GM12891 (cell line): ENCODE data around the gene REEP2.

Source experiments
- DNase-seq: peaks from one replicate; pipeline ENCODE4 v3.0.0; 2011; ENCODE audit warnings: low spot score; ENCODE audit not compliant: insufficient read length
- FAIRE-seq: peaks from 2 replicates; lab custom pipeline; 2011; peaks lifted over from hg19 to GRCh38; lab: Jason Lieb, UNC
- PAX5 ChIP-seq: IDR thresholded peaks from 2 replicates; pipeline ENCODE4 v1.6.1; 2011; ENCODE audit warnings: low read length, moderate library complexity, mild to moderate bottlenecking; ENCODE audit not compliant: insufficient read depth, severe bottlenecking
- POLR2A ChIP-seq: IDR thresholded peaks from 2 replicates; pipeline ENCODE4 v1.6.1; 2011; ENCODE audit warnings: low read depth, low read length, control low read depth
- POLR2AphosphoS5 ChIP-seq: IDR thresholded peaks from 2 replicates; pipeline ENCODE4 v1.6.1; 2011; ENCODE audit warnings: low read depth, low read length, control low read depth
- POU2F2 ChIP-seq: IDR thresholded peaks from 2 replicates; pipeline ENCODE4 v1.6.1; 2011; ENCODE audit warnings: low read depth, mild to moderate bottlenecking, control low read depth, low read length, moderate library complexity
- SPI1 ChIP-seq: IDR thresholded peaks from 2 replicates; pipeline ENCODE4 v1.6.1; 2011; ENCODE audit warnings: low read depth, low read length, control low read depth
- TAF1 ChIP-seq: IDR thresholded peaks from 2 replicates; pipeline ENCODE4 v1.6.1; 2011; ENCODE audit warnings: low read depth, low read length, control low read depth

Gene REEP2

GRCh38 chr5:138458856-138459255 is 20.0 kb downstream of the REEP2 start:
- no peak for DNase-seq
- no peak for FAIRE-seq
- TF ChIP-seq PAX5 = no peak
- no peak for TF ChIP-seq SPI1
- no peak for TF ChIP-seq TAF1
- no peak for TF ChIP-seq POU2F2
- TF ChIP-seq POLR2A = no peak
- TF ChIP-seq POLR2AphosphoS5 = no peak

GRCh38 chr5:138459311-138459933 is 20.6 kb downstream of the REEP2 start:
- DNase-seq = no peak

GRCh38 chr5:138460032-138460693 is 21.3 kb downstream of the REEP2 start:
- DNase-seq (no peak), FAIRE-seq (peak; percentile 64)
- TF ChIP-seq PAX5 (no peak), TAF1 (no peak), POLR2A (no peak), POU2F2 (no peak), SPI1 (no peak), POLR2AphosphoS5 (no peak)

More at GRCh38 chr5:138459311-138459933, 20.6 kb downstream of the REEP2 start:
- TF ChIP-seq SPI1 (no peak; the same call in 1 of the 2 replicates), POU2F2 (no peak), POLR2A (no peak), PAX5 (no peak), POLR2AphosphoS5 (no peak), TAF1 (no peak)
- FAIRE-seq = peak; percentile 92

- TF ChIP-seq POLR2AphosphoS5 (no peak), TAF1 (no peak), PAX5 (no peak), POLR2A (no peak), SPI1 (no peak), POU2F2 (no peak)
- no peak for DNase-seq
- FAIRE-seq = peak; percentile 33
Measured at GRCh38 chr5:138461343-138462125, 22.7 kb downstream of the REEP2 start.

- TF ChIP-seq POLR2AphosphoS5 (0 out of 2 replicates have a peak, but pooled peaks have one; percentile 18), POLR2A (no peak)
- DNase-seq (no peak), FAIRE-seq (no peak)
Measured at GRCh38 chr5:138463419-138464007, 24.7 kb downstream of the REEP2 start.

- peak; percentile 96 for DNase-seq
- FAIRE-seq = no peak
- TF ChIP-seq POLR2A = peak; percentile 40; the same call in 1 of the 2 replicates
- TF ChIP-seq SPI1 = no peak
- TF ChIP-seq POLR2AphosphoS5 = 0 out of 2 replicates have a peak, but pooled peaks have one; percentile 2
- peak; percentile 24; the same call in 1 of the 2 replicates for TF ChIP-seq TAF1
Measured at GRCh38 chr5:138464008-138464387, 25.1 kb downstream of the REEP2 start.

- TF ChIP-seq POU2F2 = peak; percentile 46; the same call in 1 of the 2 replicates
- TF ChIP-seq TAF1 = no peak
- peak; percentile 59 for TF ChIP-seq POLR2A
- no peak for TF ChIP-seq SPI1
- peak; percentile 22; the same call in 1 of the 2 replicates for TF ChIP-seq POLR2AphosphoS5
- TF ChIP-seq PAX5 = peak; percentile 21
- DNase-seq = peak; percentile 88
- peak; percentile 98 for FAIRE-seq
Measured at GRCh38 chr5:138464388-138465260, 25.8 kb downstream of the REEP2 start.

- DNase-seq = peak; percentile 91
- TF ChIP-seq PAX5 (no peak), POLR2A (peak; percentile 87), POU2F2 (0 out of 2 replicates have a peak, but pooled peaks have one; percentile 48), POLR2AphosphoS5 (peak; percentile 89), TAF1 (peak; percentile 14; the same call in 1 of the 2 replicates), SPI1 (no peak)
- FAIRE-seq = peak; percentile 66
Measured at GRCh38 chr5:138465261-138466124, 26.6 kb downstream of the REEP2 start, which contains the start of gene EGR1. EGR1 (plus strand) TSS chr5:138465479; CDS start chr5:138465762, 283 bp downstream.
